Measurements from ENCODE around the gene NOC2L.
A peak's percentile ranks its signal among the peaks of the same experiment; 100 is the strongest.

The NOC2L gene

GRCh38 chr1:913491-914130, 45.4 kb downstream of the NOC2L start:
- DNase-seq: no peak

GRCh38 chr1:912740-913301, 46.2 kb downstream of the NOC2L start:
- DNase-seq: no peak

- no peak for DNase-seq
These were observed 46.9 kb downstream of the NOC2L start for GRCh38 chr1:911875-912739.

- peak; percentile 54 for DNase-seq
These were observed 48.0 kb downstream of the NOC2L start for GRCh38 chr1:910881-911721.

DNA sequence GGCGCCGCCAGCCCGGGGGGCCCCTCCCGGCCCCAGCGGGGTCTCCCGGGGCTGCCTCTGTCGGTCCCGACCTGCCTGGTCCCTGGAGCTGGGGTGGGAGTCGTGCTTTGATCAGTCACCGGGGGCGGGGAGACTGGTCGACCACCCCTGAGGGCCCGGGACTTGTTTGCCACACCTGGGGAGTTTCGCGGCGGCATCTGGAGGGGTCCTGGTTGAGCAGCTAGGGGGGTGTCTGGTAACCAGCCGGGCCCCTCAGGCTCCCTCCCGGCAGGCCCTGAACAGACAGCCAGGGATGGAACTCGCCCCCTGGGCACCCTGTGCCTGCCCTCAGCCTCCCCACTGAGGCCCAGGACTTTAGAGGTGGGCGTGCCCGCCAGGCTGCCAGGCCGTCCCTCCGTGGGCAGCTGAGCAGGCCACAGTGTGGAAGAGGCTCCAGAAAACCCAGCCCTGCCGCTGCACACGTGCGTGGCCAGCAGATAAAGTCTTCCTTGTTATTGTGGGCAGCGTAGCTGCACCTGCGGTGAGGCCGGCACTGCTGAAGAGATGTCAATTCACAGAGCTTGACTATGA, 48.7 kb downstream of the NOC2L start:
- DNase-seq: no peak

DNA sequence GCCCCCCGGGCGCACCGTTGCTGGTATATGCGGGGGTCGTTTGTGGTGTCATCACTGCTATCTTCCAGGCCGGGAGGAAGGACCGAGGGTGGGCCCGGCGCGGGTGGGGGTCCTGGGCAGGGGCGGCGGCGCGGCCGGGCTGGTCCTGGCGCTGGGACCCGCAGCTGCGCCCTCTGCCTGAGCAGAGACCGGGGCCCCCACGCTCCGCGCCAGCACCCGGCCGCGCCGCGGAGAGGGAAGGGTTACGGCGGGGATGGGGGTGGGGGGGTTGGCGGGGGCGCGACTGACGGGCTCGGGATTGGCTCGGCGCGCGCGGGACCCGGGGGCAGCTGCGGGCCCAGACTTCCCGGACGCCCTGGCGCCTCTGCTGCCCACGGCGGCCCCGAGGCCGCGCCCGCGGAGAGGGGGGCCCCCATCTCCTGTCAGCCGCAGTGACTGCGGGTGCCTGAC, 49.2 kb downstream of the NOC2L start:
- no peak for DNase-seq

- DNase-seq: no peak
These were observed 50.4 kb downstream of the NOC2L start for GRCh38 chr1:908661-909060.

DNA sequence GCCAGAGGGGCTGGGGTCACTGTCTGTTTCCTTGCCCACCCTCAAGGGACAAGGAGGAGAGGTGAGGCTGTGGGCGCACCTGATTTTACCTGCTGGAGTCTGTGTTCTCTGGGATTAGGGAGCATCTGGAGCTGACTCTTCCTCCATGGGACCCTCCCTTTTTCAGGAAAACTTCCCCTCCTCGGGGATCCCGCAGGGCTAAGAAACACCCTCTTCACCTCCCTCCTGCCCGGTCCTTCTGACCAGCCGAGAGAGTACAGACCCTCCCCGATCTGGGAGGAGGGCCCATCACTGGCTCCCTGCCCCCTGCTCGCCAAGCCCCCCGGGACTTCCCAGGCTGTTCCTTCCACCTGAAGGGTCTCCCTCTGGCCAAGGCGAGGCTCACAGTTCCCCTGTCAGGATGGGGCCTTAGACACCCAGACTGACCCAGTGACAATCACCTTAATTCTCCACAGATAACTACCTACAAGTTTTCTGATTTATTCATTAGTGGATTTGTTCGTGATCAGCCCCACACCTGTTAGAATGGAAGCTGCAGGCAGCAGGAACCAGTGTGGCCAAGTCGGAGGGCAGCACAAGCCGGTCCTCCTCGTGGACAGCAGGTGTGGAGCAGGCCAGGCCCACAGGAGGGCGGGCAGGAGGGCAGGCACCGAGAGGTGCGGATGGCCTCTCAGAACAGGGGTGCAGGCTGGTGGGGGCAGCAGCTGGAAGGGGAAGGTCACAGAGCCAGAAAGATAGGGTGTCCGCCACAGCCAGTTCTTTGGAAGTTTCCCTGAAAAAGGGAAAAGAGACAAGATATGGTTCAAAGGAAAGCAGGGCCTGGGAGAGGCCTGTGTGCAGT, 51.2 kb downstream of the NOC2L start:
- no peak for DNase-seq

GRCh38 chr1:906600-907420, 52.2 kb downstream of the NOC2L start:
- DNase-seq: no peak

GRCh38 chr1:905811-906599, 53.1 kb downstream of the NOC2L start:
- no peak for DNase-seq

- peak; percentile 47 for DNase-seq
These were observed 53.8 kb downstream of the NOC2L start for GRCh38 chr1:905071-905749.

DNA sequence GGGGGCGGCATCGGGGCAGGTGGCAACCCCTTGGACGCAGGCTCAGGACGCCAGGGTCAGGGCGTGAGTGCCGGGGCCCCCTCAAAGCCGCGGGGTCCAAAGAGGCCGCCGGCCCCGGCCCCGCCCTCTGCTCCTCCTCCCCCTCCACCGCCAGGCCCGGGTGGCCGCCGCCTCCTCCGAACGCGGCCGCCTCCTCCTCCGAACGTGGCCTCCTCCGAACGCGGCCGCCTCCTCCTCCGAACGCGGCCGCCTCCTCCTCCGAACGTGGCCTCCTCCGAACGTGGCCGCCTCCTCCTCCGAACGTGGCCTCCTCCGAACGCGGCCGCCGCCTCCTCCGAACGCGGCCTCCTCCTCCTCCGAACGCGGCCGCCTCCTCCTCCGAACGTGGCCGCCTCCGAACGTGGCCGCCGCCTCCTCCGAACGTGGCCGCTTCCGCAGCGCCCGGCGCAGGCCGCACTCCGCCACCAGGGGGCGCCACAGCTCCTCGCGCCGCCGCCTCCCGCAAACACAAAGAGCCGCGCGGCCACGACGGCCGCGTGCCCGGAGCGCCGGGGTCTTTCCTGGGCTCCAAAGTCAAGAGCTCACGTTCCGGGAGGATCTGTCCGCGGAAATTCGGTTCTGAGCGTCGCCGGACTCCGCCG, 54.6 kb downstream of the NOC2L start:
- DNase-seq: peak; percentile 77

- DNase-seq: no peak
These were observed 55.3 kb downstream of the NOC2L start for GRCh38 chr1:903721-904271.

DNA sequence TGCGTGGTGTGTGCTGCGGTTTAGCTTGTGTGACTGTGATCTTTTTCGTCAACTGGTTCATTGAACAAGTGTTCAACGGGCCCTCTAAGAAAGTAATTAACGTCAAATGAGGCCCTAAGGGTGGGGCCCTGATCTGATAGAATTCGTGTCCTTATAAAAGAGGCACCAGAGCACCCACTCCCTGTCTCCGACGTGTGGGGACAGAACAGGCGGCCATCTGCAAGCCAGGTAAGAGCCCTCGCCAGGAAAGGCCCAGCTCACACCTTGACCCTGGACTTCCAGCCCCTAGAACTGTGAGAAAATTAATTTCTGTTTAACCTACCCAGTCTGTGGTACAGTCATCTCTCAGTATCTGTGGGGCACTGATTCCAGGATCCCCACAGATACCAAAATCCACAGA, 55.8 kb downstream of the NOC2L start:
- no peak for DNase-seq

DNA sequence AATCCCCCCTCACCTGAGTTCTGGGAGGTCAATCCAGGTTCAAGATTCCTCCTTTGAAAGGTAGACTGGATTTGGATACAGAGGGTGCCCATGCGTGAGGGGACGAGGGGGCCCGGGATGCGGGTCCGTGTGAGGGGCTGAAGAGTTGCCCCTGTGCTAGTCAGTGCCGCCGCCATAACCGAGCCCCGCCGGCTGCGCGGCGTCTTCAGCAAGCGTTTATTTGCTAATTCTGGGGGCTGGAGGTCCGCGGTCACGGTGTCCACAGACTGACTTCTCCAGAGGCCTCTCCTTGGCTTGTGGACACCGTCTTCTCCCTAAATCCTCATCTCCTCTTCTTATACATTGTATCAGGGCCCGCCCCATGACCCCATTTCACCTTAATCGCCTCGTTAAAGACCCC, 56.3 kb downstream of the NOC2L start:
- no peak for DNase-seq

GRCh38 chr1:901108-901859, 57.8 kb downstream of the NOC2L start:
- DNase-seq: no peak

GRCh38 chr1:899636-900317, 59.3 kb downstream of the NOC2L start:
- DNase-seq: no peak
